HTR-8/SVneo (cell line): ENCODE measurements around the gene KCNJ4.
"Not testable (repeated sequence)": the region's sequence is repeated elsewhere in the genome, so short reads cannot be mapped to it uniquely, and the experiment has no call there.

Source experiments
- DNase-seq: peaks from one replicate; pipeline ENCODE4 v3.0.0; 2011; ENCODE audit warnings: low spot score, mixed read lengths; ENCODE audit not compliant: insufficient read length
- FAIRE-seq: peaks from 2 replicates; lab custom pipeline; 2011; peaks lifted over from hg19 to GRCh38; lab: Jason Lieb, UNC

KCNJ4 gene

DNA sequence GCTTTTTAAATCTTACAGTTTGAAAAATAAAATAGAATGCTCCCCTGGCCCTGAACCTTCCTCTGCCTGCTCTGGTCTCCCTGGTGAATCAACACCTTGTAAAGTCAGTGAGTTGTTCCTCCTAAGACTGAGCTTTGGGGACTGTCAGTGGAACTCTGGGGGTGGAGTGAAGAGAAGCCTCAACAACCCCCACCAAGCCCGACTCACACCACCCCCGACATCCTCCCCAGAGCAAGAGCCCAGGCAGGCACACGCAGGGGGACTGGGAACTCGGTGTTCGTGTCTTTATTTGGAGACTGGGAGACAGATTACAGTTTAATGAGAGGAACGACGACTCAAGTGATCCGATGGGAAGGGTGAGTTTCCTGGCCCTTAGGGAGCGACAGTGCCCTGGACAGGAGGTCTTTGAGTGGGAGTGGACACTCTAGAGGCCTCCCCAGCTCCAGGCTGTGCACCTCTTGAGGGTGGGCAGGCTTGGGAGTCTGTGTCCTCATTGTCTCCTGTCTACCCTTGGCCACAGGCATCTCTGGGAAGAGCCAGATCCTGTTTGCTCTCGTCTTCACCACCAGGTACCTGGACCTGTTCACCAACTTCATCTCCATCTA is 19.1 kb upstream of the KCNJ4 start:
- no peak for FAIRE-seq
- DNase-seq: no peak

GRCh38 chr22:38471237-38471636 is 16.2 kb upstream of the KCNJ4 start:
- no peak for DNase-seq
- no peak for FAIRE-seq

DNA sequence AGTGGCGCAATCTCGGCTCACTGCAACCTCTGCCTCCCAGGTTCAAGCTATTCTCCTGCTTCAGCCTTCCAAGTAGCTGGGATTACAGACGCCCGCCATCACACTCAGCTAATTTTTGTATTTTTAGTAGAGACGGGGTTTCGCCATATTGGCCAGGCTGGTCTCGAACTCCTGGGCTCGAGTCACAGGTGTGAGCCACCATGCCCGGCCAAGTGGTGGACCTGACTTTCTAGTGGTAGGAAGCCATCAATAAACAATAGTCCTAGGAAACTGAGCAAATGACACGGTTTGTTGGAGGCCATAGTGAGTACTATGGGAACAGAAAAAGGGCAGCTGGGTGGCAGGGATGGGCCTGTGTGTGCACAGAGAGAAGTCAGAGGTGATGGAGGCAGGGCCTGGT is 15.2 kb upstream of the KCNJ4 start:
- DNase-seq, FAIRE-seq: not testable (repeated sequence)

GRCh38 chr22:38469306-38469781 is 14.3 kb upstream of the KCNJ4 start:
- DNase-seq (no peak), FAIRE-seq (no peak)

- no peak for FAIRE-seq
- DNase-seq: no peak
These were observed 13.7 kb upstream of the KCNJ4 start for GRCh38 chr22:38468443-38469305.

- FAIRE-seq (no peak), DNase-seq (peak; percentile 72)
These were observed 13.0 kb upstream of the KCNJ4 start, which contains the start of gene KDELR3 for GRCh38 chr22:38467904-38468442. Gene KDELR3, plus strand, starts transcription at chr22:38468096. Its CDS starts 138 bp downstream, at chr22:38468234.

- FAIRE-seq (peak; percentile 28), DNase-seq (no peak)
These were observed 12.5 kb upstream of the KCNJ4 start for GRCh38 chr22:38467438-38467903.

- no peak for FAIRE-seq
- DNase-seq: no peak
These were observed 10.9 kb upstream of the KCNJ4 start for GRCh38 chr22:38465673-38466490.

DNA sequence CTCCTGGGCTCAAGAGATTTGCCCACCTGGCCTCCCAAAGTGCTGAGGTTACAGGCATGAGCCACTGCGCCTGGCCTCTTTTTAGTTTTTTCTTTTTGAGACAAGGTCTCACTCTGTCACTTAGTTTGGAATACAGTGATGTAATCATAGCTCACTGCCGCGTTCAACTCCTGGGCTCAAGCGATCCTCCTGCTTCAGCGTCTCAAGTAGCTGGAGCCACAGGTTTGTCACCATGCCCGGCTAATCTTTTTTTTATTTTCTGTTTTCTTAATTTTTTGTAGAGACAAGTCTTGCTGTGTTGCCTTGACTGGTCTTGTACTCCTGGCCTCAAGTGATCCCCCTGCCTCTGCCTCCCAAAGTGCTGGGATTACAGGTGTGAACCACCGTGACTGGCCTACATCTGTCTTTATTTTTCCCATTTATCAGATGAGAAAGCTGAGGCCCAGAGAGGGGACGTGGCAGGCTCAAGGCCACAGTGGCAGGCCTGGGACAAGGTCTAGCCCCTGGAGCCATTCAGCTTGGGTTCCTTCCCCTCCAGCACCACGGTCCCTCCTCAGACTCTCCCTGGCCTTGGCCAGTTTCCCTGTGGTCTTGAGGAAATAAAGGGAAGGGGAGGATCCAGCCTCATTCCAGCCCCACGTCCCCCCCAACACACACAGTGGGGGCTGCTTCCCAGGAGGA is 10.1 kb upstream of the KCNJ4 start:
- FAIRE-seq (no peak), DNase-seq (no peak)

DNA sequence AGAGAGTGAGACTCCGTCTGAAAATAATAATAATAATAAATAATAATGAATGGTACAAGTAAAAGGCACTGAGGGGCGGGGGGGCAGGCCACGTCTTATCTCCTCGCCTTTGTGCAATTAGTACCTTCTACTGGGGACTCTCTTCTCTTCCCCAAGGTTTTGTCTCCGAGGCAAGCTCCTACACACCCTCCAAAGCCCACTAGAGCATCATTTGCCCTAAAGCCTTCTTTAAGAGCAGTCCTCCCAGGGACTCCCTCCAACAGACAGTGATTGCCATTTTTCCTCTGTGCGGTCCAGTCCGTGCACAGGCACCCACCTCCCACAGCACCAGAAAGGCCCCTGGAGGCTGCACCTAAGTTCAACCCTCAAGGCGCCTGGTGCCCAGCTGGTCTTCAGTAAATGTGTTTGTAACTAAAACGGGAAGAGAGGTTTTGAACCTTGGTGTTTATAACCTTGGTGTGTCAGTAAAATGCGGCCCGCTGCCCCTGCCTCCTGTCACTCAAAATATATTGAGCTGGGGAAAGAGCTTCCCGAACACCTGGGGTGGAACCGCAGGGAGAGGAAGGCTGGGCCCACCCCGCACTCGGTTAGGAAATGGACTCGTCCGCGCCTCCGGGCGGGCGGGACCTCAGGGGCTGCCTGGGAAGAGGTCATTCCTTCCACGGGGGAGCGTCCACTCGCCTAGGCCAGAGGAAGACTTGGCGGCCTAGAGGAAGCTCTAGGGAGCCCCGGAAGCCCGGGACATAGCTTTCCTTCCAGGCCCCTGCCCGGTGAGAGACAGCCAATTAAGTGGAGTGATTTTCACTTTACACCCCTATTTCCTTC is 8.2 kb upstream of the KCNJ4 start:
- no peak for FAIRE-seq
- DNase-seq: no peak

GRCh38 chr22:38461414-38462081 is 6.5 kb upstream of the KCNJ4 start:
- peak; percentile 78 for DNase-seq
- peak; percentile 31 for FAIRE-seq

- no peak for FAIRE-seq
- no peak for DNase-seq
These were observed 6.0 kb upstream of the KCNJ4 start for GRCh38 chr22:38461057-38461413.

GRCh38 chr22:38460426-38460840 is 5.4 kb upstream of the KCNJ4 start:
- DNase-seq (no peak), FAIRE-seq (peak; percentile 4)

- FAIRE-seq (no peak), DNase-seq (no peak)
These were observed 2.1 kb upstream of the KCNJ4 start for GRCh38 chr22:38456841-38457699.

GRCh38 chr22:38456272-38456835 is 1.4 kb upstream of the KCNJ4 start:
- DNase-seq: no peak
- FAIRE-seq: no peak

DNA sequence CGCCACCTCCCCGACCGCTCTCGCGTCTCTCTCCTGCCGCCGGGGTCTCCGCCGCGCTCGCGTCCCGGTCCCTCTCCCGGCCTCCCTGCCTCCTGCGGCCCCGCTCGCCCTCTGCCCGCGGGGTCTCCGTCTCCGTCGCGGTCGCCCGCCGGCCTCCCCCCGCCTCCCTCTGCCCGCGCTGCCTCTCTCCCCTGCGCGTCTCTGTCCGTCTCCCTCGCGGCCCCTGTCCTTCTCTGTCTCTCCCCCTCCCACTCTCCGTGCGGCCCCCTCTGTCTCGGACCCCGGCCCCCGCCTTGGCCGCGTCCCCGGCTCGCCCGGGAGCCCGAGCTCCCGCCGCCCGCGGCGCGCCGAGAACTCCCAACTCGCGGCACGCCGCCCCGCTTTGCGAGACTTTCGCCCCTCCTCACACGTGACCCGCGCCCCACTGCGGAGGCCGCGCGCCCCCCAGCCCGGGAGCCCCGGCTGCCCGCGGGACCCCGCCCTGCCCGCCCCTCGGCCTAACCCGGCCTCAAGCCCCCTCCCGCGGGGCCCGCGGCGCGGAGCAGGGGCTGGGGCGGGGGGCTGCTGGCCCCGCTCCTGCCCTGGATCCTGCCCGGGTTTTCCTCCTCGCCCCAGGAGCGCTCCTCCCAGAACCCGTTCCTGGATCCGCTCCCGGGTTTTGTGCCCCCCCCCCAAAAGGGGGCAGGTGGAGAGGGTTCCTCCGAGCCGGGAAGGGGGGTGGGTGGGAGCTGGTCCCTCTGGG is 702 bp upstream of the KCNJ4 start:
- FAIRE-seq: no peak

More for the DNA sequence above, 702 bp upstream of the KCNJ4 start:
- DNase-seq: peak; percentile 41
